Measurements from ENCODE around the gene KRTAP10-2. TPM values are rescaled to one million over a fixed set of nuclear protein-coding genes. Genes with fewer than 3 reads are reported as not detected.

The KRTAP10-2 gene
- total RNA-seq, 2 experiments from 2014 or later: not detected

GRCh38 chr21:44535963-44536362, 15.3 kb downstream of the KRTAP10-2 start:
- no peak for ATAC-seq
- DNase-seq: no peak
- no peaks in the 10 kb centered on the region for H3K36me3 Mint-ChIP-seq (ENCODE audit: low read depth)
- POLR2A ChIA-PET: interaction anchor here (1.0 to 1.4 kb wide), 2 partner anchors 9 to 21 kb away, joined by 3 read pairs; no protein-coding TSS in a partner anchor
- no peaks in the 10 kb centered on the region for H3K4me1 Mint-ChIP-seq (ENCODE audit: low read depth)
- no peak overlapping the region for H3K4me3 Mint-ChIP-seq
- H3K27ac Mint-ChIP-seq: no peak overlapping the region
- H3K27me3 Mint-ChIP-seq: no peaks in the 10 kb centered on the region
- intact Hi-C loops (cut with micrococcal nuclease): no loop called here
- no peak for TF ChIP-seq CTCF (IDR thresholded peaks at IDR 0.05)
- CTCF ChIA-PET: no interaction called here
- no peaks in the 10 kb centered on the region for H3K9me3 Mint-ChIP-seq

GRCh38 chr21:44534688-44535087, 16.6 kb downstream of the KRTAP10-2 start:
- Mint-ChIP-seq H3K27ac (no peak overlapping the region), H3K4me1 (ENCODE audit: low read depth) (no peaks in the 10 kb centered on the region), H3K27me3 (no peaks in the 10 kb centered on the region), H3K4me3 (no peak overlapping the region), H3K9me3 (no peaks in the 10 kb centered on the region), H3K36me3 (ENCODE audit: low read depth) (no peaks in the 10 kb centered on the region)
- ATAC-seq (peak; percentile 27), DNase-seq (no peak)
- TF ChIP-seq CTCF (IDR thresholded peaks at IDR 0.05): no peak
- POLR2A ChIA-PET: no interaction called here
- intact Hi-C loops (cut with micrococcal nuclease): no loop called here
- CTCF ChIA-PET: no interaction called here

- ChIA-PET CTCF (no interaction called here), POLR2A (no interaction called here)
- intact Hi-C loops (cut with micrococcal nuclease): no loop called here
- no peaks in the 10 kb centered on the region for H3K9me3 Mint-ChIP-seq
- no peak overlapping the region for H3K4me3 Mint-ChIP-seq
- H3K4me1 Mint-ChIP-seq (ENCODE audit: low read depth): no peaks in the 10 kb centered on the region
- H3K27ac Mint-ChIP-seq: no peak overlapping the region
- DNase-seq: no peak
- peak; percentile 17 for ATAC-seq
- TF ChIP-seq CTCF (IDR thresholded peaks at IDR 0.05): no peak
- H3K27me3 Mint-ChIP-seq: no peaks in the 10 kb centered on the region
- H3K36me3 Mint-ChIP-seq (ENCODE audit: low read depth): no peaks in the 10 kb centered on the region
Observed at GRCh38 chr21:44533891-44534627, 17.2 kb downstream of the KRTAP10-2 start.

- DNase-seq (no peak), ATAC-seq (no peak)
- ChIA-PET POLR2A (no interaction called here), CTCF (interaction anchor here (2.2 kb wide), 1 partner anchor 23 kb away, joined by 5 read pairs; no protein-coding TSS in a partner anchor)
- H3K27ac Mint-ChIP-seq: no peak overlapping the region
- no peak overlapping the region for H3K4me3 Mint-ChIP-seq
- H3K9me3 Mint-ChIP-seq: no peaks in the 10 kb centered on the region
- no peaks in the 10 kb centered on the region for H3K27me3 Mint-ChIP-seq
- TF ChIP-seq CTCF (IDR thresholded peaks at IDR 0.05): no peak
- no peaks in the 10 kb centered on the region for H3K36me3 Mint-ChIP-seq (ENCODE audit: low read depth)
- intact Hi-C loops (cut with micrococcal nuclease): no loop called here
- H3K4me1 Mint-ChIP-seq (ENCODE audit: low read depth): no peaks in the 10 kb centered on the region
Observed at GRCh38 chr21:44533121-44533890, 18.0 kb downstream of the KRTAP10-2 start.

- TF ChIP-seq CTCF (IDR thresholded peaks at IDR 0.05): no peak
- ATAC-seq (no peak), DNase-seq (no peak)
- H3K27me3 Mint-ChIP-seq: no peaks in the 10 kb centered on the region
- intact Hi-C loops (cut with micrococcal nuclease): no loop called here
- H3K4me1 Mint-ChIP-seq (ENCODE audit: low read depth): no peaks in the 10 kb centered on the region
- H3K9me3 Mint-ChIP-seq: no peaks in the 10 kb centered on the region
- H3K4me3 Mint-ChIP-seq: no peak overlapping the region
- H3K27ac Mint-ChIP-seq: no peak overlapping the region
- CTCF ChIA-PET: interaction anchor here (2.2 kb wide), 1 partner anchor 22 kb away, joined by 5 read pairs; no protein-coding TSS in a partner anchor
- H3K36me3 Mint-ChIP-seq (ENCODE audit: low read depth): no peaks in the 10 kb centered on the region
- POLR2A ChIA-PET: no interaction called here
Observed at GRCh38 chr21:44532712-44533111, 18.6 kb downstream of the KRTAP10-2 start.
